ENCODE data around the gene FMNL2. TPM values are rescaled to one million over a fixed set of nuclear protein-coding genes. Genes with fewer than 3 reads are reported as not detected.

FMNL2 gene
- total RNA-seq, 1 experiment from 2014 or later: 28.1 TPM

GRCh38 chr2:152328013-152328412 lies 7.0 kb upstream of the FMNL2 start (continued):
- TF ChIP-seq REST (IDR thresholded peaks at IDR 0.05; ENCODE audit: low read depth): no peak
- no peak for TF ChIP-seq FOSL1 (IDR thresholded peaks at IDR 0.05; ENCODE audit: low read depth)
- TF ChIP-seq TCF7L2 (IDR thresholded peaks at IDR 0.05; ENCODE audit: borderline replicate concordance, extremely low read depth, insufficient read depth, insufficient read length): no peak
- TF ChIP-seq EGR1 (IDR thresholded peaks at IDR 0.05; ENCODE audit: low read depth): no peak
- no peak for TF ChIP-seq EZH2phosphoT487 (IDR thresholded peaks at IDR 0.05; ENCODE audit: borderline replicate concordance)
- no peak for TF ChIP-seq ZFX (IDR thresholded peaks at IDR 0.05)

GRCh38 chr2:152330235-152330866 lies 4.6 kb upstream of the FMNL2 start:
- H3K4me3 ChIP-seq (replicated peaks in 1 of 2; ENCODE audit: low read depth in 1 of 2, low read length in 2 of 2): no peak overlapping the region
- TF ChIP-seq SRF (IDR thresholded peaks at IDR 0.05; ENCODE audit: low read depth): no peak
- TF ChIP-seq ZFX (IDR thresholded peaks at IDR 0.05): no peak
- TF ChIP-seq POLR2AphosphoS5 (IDR thresholded peaks at IDR 0.05; ENCODE audit: low read depth, low read length): no peak
- no peak for TF ChIP-seq ZBTB33 (IDR thresholded peaks at IDR 0.05; ENCODE audit: extremely low read depth, insufficient replicate concordance, low read length)
- no peak for TF ChIP-seq CBX3 (IDR thresholded peaks at IDR 0.05; ENCODE audit: low read depth)
- no peak for TF ChIP-seq EZH2phosphoT487 (IDR thresholded peaks at IDR 0.05; ENCODE audit: borderline replicate concordance)
- H3K36me3 ChIP-seq (ENCODE audit: control insufficient read depth in 1 of 2, insufficient read depth in 2 of 2, low read length in 2 of 2): no peaks in the 10 kb centered on the region
- peaks cover 0 to 8% of the 10 kb centered on the region in 2 experiments; a peak in 2 of 4 replicates for H3K4me1 ChIP-seq (ENCODE audit: control insufficient read depth in 1 of 2, insufficient read depth in 2 of 2, low read length in 2 of 2)
- H3K27me3 ChIP-seq (ENCODE audit: insufficient read depth, low read length): no peaks in the 10 kb centered on the region
- no peaks in the 10 kb centered on the region for H4K20me1 ChIP-seq (ENCODE audit: insufficient read depth)
- no peak overlapping the region for H3K27ac ChIP-seq (ENCODE audit: low read depth, low read length)
- intact Hi-C loops (cut with micrococcal nuclease): loop anchor here (10.0 kb wide), 1 partner anchor 294 kb away; no protein-coding TSS in a partner anchor
- H2AFZ ChIP-seq (ENCODE audit: low read depth, low read length, poor library complexity, severe bottlenecking): no peak overlapping the region
- DNase-seq (ENCODE audit: low read depth, low spot score) (no peak), ATAC-seq (no peak)
- no peak overlapping the region for H3K4me2 ChIP-seq (ENCODE audit: low read length)
- ChIA-PET RAD21 (ENCODE audit: low non-redundant PET in 1 of 2, low total read pairs in 2 of 2, uncharacterized antibody in 2 of 2, unreplicated experiment in 2 of 2) (no interaction called here), POLR2A (no interaction called here), CTCF (no interaction called here)
- H3K79me2 ChIP-seq (ENCODE audit: insufficient read depth, low read length): peaks cover under 1% of the 10 kb centered on the region; the same call in 1 of the 2 replicates
- BruUV-seq (replicated peaks): no TSS peak
- H3K9me2 ChIP-seq (ENCODE audit: insufficient read depth): no peaks in the 10 kb centered on the region
- H3K9ac ChIP-seq (ENCODE audit: low read length): no peak overlapping the region
- no peaks in the 10 kb centered on the region for H3K9me3 ChIP-seq (ENCODE audit: control insufficient read depth in 1 of 2, insufficient read depth in 1 of 2, low read depth in 1 of 2, low read length in 2 of 2)

All from HCT116 (cell line).